CD4-positive, alpha-beta T cell treated with Interleukin-4 for 4 hours (primary cell): ENCODE measurements around the gene SH2B3.
A peak's percentile ranks its signal among the peaks of the same experiment; 100 is the strongest.
"Not testable (repeated sequence)": the region's sequence is repeated elsewhere in the genome, so short reads cannot be mapped to it uniquely, and the experiment has no call there.

ENCODE experiments used
- DNase-seq: peaks from one replicate; pipeline ENCODE4 v3.0.0-alpha.2; 2020

The SH2B3 gene

GRCh38 chr12:111405859-111406473 is at the start of gene SH2B3:
Gene SH2B3 (plus strand): TSS chr12:111405923. CDS start chr12:111418146, 12,223 bp downstream.
- peak; percentile 69 for DNase-seq

GRCh38 chr12:111359231-111359913 is 46.4 kb upstream of the SH2B3 start:
- peak; percentile 1 for DNase-seq

- DNase-seq: no peak
Measured at GRCh38 chr12:111359914-111360276, 45.8 kb upstream of the SH2B3 start.

GRCh38 chr12:111360325-111360930 is 45.3 kb upstream of the SH2B3 start:
- DNase-seq: no peak

GRCh38 chr12:111361073-111361716 is 44.5 kb upstream of the SH2B3 start:
- DNase-seq: no peak

- no peak for DNase-seq
Measured at GRCh38 chr12:111361717-111362576, 43.8 kb upstream of the SH2B3 start.

- DNase-seq: no peak
Measured at GRCh38 chr12:111362687-111363475, 42.8 kb upstream of the SH2B3 start.

- DNase-seq: no peak
Measured at GRCh38 chr12:111363578-111363977, 42.1 kb upstream of the SH2B3 start.

GRCh38 chr12:111366075-111366474 is 39.6 kb upstream of the SH2B3 start:
- no peak for DNase-seq

- no peak for DNase-seq
Measured at GRCh38 chr12:111366583-111366982, 39.1 kb upstream of the SH2B3 start.

GRCh38 chr12:111367661-111368221 is 38.0 kb upstream of the SH2B3 start:
- no peak for DNase-seq

- DNase-seq: no peak
Measured at GRCh38 chr12:111368291-111368787, 37.4 kb upstream of the SH2B3 start.

GRCh38 chr12:111368788-111369495 is 36.8 kb upstream of the SH2B3 start, which contains the start of gene PHETA1:
Gene PHETA1 (minus strand): TSS chr12:111369095. CDS start chr12:111363427, 5,668 bp downstream.
- DNase-seq: peak; percentile 67

- no peak for DNase-seq
Measured at GRCh38 chr12:111369496-111370220, 36.1 kb upstream of the SH2B3 start.

- not testable (repeated sequence) for DNase-seq
Measured at GRCh38 chr12:111373231-111373630, 32.5 kb upstream of the SH2B3 start.

- no peak for DNase-seq
Measured at GRCh38 chr12:111377440-111377839, 28.3 kb upstream of the SH2B3 start.

- DNase-seq: no peak
Measured at GRCh38 chr12:111379942-111380554, 25.7 kb upstream of the SH2B3 start.

GRCh38 chr12:111384596-111384995 is 21.1 kb upstream of the SH2B3 start:
- no peak for DNase-seq

GRCh38 chr12:111386885-111387284 is 18.8 kb upstream of the SH2B3 start:
- no peak for DNase-seq
